ENCODE measurements around the gene TUBG2. TPM values are rescaled to one million over a fixed set of nuclear protein-coding genes. Genes with fewer than 3 reads are reported as not detected.
"Not testable (repeated sequence)": the region's sequence is repeated elsewhere in the genome, so short reads cannot be mapped to it uniquely, and the experiment has no call there.

TUBG2 gene
- polyA plus RNA-seq, result 16.2 TPM
- long read RNA-seq, donor 1, result 0 reads
- long read RNA-seq, donor 2, partial matches to known transcripts, result 0 of 1 reads
- long read RNA-seq, donor 2, other reads (novel, unspliced or antisense), result 0 of 1 reads
- long read RNA-seq, donor 3, result 0 reads
- long read RNA-seq, donor 4, result 0 reads
- long read RNA-seq, donor 5, partial matches to known transcripts, result 0 of 2 reads
- long read RNA-seq, donor 5, other reads (novel, unspliced or antisense), result 0 of 2 reads
- long read RNA-seq, donor 6, partial matches to known transcripts, result 0 of 2 reads
- long read RNA-seq, donor 6, other reads (novel, unspliced or antisense), result 0 of 2 reads
- long read RNA-seq, donor 7, result 0 reads
- long read RNA-seq, donor 8, result 0 reads
- long read RNA-seq, donor 9, partial matches to known transcripts, result 0 of 2 reads
- long read RNA-seq, donor 9, other reads (novel, unspliced or antisense), result 0 of 2 reads
- long read RNA-seq, donor 10, partial matches to known transcripts, result 0 of 3 reads
- long read RNA-seq, donor 10, other reads (novel, unspliced or antisense), result 0 of 3 reads
- long read RNA-seq, donor 11, transcript TUBG2-201 (11 exons, 1,761 nt), result major isoform, 6 of 6 reads
- long read RNA-seq, donor 11, partial matches to known transcripts, result 0 of 6 reads
- long read RNA-seq, donor 11, other reads (novel, unspliced or antisense), result 0 of 6 reads

DNA sequence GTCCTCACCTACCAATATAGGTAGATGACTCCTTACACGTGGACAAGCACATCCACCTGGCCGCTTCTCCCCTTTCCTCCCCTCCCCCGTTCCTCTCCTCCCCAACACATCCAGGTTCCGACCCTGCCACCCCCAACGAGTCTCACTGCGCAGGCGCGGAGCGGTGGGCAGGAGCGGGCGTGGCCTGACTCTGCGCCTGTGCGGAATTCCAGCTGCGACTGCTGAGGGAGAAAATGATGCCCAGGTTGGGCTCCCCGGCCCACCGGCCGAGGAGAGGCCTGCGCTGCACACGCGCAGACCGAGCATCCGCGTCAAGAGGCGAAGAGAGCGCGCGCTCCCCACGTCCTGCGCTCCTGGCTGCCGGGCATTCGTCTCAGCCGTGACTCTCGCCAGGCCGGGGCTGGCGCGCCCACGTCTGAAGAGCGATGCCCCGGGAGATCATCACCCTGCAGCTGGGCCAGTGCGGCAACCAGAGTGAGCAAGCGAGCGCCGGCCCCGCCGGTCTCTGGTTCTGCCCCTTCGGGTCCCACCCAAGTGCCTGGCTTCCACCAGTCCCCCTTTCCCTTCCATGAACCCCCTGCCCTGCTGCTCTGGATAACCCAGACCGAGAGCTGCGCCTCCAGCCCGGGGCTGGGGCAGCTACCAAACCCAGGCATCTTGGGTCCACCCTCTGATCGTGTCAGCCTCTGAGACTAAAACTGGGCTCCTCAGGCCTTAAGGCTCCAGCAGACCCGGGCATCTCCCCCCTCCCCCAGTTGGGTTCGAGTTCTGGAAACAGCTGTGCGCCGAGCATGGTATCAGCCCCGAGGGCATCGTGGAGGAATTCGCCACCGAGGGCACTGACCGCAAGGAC, at the start of gene TUBG2:
Gene TUBG2, plus strand, starts transcription at position 206 of the 853 bp plus-strand sequence. Its CDS starts 220 bp downstream, at position 426.
- Histone ChIP-seq H3K4me3 (ENCODE audit: low read length) (peak within 1 kb of the TSS; percentile 76), H3K9me3 (ENCODE audit: control insufficient read depth, low read depth, low read length) (no peaks in the 10 kb centered on the region), H3K27me3 (ENCODE audit: control insufficient read depth, insufficient read depth, low read length) (no peaks in the 10 kb centered on the region), H3K4me1 (ENCODE audit: control insufficient read depth, insufficient read depth, low read length) (peaks cover 13% of the 10 kb centered on the region), H3K27ac (ENCODE audit: low read length) (peak within 1 kb of the TSS; percentile 61), H3K36me3 (ENCODE audit: control insufficient read depth, insufficient read depth, low read length) (peaks cover 7% of the 10 kb centered on the region)
- DNase-seq, result peak; percentile 86
- no CpG with 5 or more reads among the region's 59 CpGs for WGBS (ENCODE audit: insufficient coverage, low lambda C conversion rate)

DNA sequence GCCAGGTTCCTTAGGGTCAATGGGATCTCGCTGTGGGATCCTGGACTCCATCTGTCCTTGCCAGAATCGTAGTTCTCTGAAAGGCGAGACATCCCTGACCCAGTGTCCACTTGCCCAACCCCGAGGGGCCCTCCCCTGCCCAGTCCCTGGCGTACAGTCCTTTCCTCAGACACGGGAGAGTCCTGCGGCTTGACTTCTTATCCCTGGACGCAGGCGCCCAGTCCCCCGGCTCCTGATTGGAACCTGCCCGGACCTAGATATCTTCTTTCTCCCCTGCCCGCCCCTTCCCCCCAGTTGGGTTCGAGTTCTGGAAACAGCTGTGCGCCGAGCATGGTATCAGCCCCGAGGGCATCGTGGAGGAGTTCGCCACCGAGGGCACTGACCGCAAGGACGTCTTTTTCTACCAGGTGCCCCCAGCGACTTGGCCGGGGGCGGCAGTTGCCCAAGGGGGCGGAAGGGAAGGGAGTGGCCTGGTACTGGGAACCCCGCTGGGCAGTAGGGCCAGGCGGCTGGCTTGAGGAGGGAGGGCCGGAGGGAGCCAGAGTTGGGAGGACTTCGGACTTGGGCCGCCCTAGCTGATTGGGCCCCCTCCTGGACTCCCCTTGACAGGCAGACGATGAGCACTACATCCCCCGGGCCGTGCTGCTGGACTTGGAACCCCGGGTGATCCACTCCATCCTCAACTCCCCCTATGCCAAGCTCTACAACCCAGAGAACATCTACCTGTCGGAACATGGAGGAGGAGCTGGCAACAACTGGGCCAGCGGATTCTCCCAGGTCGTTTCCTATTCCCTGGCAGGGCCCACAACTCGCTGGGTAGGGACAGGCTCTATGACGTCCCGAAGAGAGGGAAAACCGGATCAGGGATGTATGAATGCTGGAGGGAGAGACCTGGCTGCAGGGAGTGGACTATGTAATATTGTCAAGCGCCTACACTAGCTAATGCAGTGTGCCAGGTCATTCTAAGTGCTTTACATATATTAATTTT, 49.0 kb upstream of the TUBG2 start:
- peak overlapping the region; percentile 97 for H3K27ac ChIP-seq (ENCODE audit: low read length)
- peak; percentile 33 to 50 for DNase-seq
- H3K36me3 ChIP-seq (ENCODE audit: control insufficient read depth, insufficient read depth, low read length), result peaks cover 37% of the 10 kb centered on the region
- H3K4me3 ChIP-seq (ENCODE audit: low read length), result peak overlapping the region; percentile 87
- H3K27me3 ChIP-seq (ENCODE audit: control insufficient read depth, insufficient read depth, low read length); H3K9me3 ChIP-seq (ENCODE audit: control insufficient read depth, low read depth, low read length): not testable (repeated sequence)
- peaks cover 12% of the 10 kb centered on the region for H3K4me1 ChIP-seq (ENCODE audit: control insufficient read depth, insufficient read depth, low read length)
- WGBS (ENCODE audit: insufficient coverage, low lambda C conversion rate), result no CpG with 5 or more reads among the region's 42 CpGs

DNA sequence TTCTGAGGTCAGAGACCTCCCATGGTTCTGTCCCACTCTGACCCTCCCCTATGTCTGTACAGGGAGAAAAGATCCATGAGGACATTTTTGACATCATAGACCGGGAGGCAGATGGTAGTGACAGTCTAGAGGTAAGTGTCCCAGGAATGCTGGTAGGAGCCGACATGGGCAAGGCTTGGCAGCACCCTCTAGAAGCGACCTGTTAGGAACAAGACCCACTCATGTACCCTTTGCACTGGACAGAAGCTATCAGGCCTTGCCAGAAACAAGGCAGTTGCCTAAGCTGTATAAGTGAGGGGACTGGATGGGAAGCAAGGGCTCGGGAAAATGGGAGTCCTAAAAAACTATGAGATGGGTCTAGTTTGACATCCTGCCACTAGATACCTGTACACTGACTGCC, 47.1 kb upstream of the TUBG2 start:
- H3K9me3 ChIP-seq (ENCODE audit: control insufficient read depth, low read depth, low read length), result no peaks in the 10 kb centered on the region
- H3K36me3 ChIP-seq (ENCODE audit: control insufficient read depth, insufficient read depth, low read length), result peaks cover 44% of the 10 kb centered on the region
- no peak overlapping the region for H3K4me3 ChIP-seq (ENCODE audit: low read length)
- WGBS (ENCODE audit: insufficient coverage, low lambda C conversion rate), result no CpG with 5 or more reads among the region's 4 CpGs
- DNase-seq, result no peak
- no peaks in the 10 kb centered on the region for H3K27me3 ChIP-seq (ENCODE audit: control insufficient read depth, insufficient read depth, low read length)
- peaks cover 10% of the 10 kb centered on the region for H3K4me1 ChIP-seq (ENCODE audit: control insufficient read depth, insufficient read depth, low read length)
- no peak overlapping the region for H3K27ac ChIP-seq (ENCODE audit: low read length)

DNA sequence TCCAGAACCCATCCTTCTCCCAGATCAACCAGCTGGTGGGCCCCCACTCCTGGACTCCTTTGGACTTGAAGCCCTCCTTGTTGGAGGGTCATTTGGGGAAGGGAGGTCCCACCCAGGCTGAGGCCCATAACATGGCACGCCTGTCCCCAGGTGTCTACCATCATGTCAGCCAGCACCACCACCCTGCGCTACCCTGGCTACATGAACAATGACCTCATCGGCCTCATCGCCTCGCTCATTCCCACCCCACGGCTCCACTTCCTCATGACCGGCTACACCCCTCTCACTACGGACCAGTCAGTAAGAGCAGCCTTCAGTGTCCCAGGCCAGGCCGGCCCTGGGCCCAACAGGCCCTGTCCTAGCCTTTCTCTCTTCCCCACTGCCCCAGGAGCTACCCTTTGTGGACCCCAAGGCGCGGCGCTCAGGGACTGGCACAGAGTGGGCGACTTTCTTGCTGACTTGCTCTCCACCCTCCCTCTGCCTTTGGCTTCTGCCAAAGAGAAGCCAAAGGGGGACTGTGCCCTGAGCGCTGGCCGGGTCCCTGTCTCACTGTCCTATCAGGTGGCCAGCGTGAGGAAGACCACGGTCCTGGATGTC, 45.3 kb upstream of the TUBG2 start:
- no peak overlapping the region for H3K27ac ChIP-seq (ENCODE audit: low read length)
- peaks cover 4% of the 10 kb centered on the region for H3K4me1 ChIP-seq (ENCODE audit: control insufficient read depth, insufficient read depth, low read length)
- H3K36me3 ChIP-seq (ENCODE audit: control insufficient read depth, insufficient read depth, low read length), result peaks cover 44% of the 10 kb centered on the region
- H3K4me3 ChIP-seq (ENCODE audit: low read length), result no peak overlapping the region
- H3K27me3 ChIP-seq (ENCODE audit: control insufficient read depth, insufficient read depth, low read length), result no peaks in the 10 kb centered on the region
- no peak for DNase-seq
- H3K9me3 ChIP-seq (ENCODE audit: control insufficient read depth, low read depth, low read length), result no peaks in the 10 kb centered on the region
- WGBS (ENCODE audit: insufficient coverage, low lambda C conversion rate), result no CpG with 5 or more reads among the region's 17 CpGs

DNA sequence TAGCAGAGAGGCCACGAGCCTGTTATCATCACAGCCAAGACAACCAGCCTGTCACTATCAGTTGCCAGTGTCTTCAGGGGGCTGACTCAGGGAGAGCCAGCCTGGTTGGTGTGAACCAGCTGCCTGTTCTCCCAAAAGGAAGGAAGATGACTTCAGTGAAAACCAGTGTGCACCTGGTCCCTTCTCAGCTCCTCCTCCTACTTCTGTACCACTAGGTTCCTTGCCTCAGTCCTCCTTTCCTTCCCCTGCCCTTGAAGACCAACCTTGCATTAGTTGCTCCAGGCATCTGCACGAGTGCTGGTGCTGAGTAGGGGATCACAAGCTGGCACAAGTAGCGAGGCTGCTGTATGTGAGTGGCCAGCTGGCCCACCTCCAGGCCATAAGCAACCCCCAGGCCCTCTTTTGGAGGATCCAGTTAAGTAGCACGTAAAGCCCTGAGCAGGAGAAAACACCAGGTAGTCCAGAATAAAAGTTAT, 41.1 kb upstream of the TUBG2 start:
- Histone ChIP-seq H3K27me3 (ENCODE audit: control insufficient read depth, insufficient read depth, low read length) (no peaks in the 10 kb centered on the region), H3K4me3 (ENCODE audit: low read length) (no peak overlapping the region), H3K36me3 (ENCODE audit: control insufficient read depth, insufficient read depth, low read length) (peaks cover 28% of the 10 kb centered on the region), H3K27ac (ENCODE audit: low read length) (no peak overlapping the region), H3K4me1 (ENCODE audit: control insufficient read depth, insufficient read depth, low read length) (peaks cover 4% of the 10 kb centered on the region), H3K9me3 (ENCODE audit: control insufficient read depth, low read depth, low read length) (no peaks in the 10 kb centered on the region)
- no CpG with 5 or more reads among the region's 4 CpGs for WGBS (ENCODE audit: insufficient coverage, low lambda C conversion rate)
- no peak for DNase-seq

DNA sequence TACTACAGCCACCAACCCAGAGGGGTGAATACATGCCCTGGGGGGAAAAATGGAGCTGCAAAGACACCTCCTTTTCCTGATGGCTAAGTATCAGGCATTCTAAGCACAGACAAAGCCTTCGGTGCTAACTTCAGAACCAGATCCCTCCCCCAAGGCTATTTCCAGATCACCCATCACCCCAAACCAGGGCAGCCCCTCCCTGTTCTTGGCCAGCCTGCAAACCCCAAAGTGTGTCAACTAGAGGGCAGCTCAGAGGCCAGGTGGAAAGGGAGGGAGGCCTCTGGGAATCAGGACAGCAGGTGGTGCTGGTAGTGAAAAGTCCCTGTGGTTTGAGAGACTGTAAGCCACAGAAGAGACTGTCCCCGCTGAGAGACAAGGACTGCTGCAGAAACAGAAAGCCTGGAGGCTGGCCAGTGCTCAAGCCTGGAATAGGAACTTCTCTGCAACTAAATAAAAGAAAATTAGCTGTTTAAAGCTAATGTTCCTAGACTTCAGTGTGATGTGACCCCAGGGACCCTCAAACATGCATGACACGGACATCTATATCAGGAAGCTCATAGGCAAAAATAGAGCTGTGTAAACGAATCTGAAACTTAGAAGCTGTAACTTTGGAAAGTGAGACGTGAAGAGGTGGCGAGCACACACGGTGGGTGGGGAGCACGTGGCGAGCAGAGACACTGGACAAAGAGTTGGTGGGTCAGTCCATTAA, 40.5 kb upstream of the TUBG2 start:
- peak; percentile 16 to 48 for DNase-seq
- peaks cover 22% of the 10 kb centered on the region for H3K36me3 ChIP-seq (ENCODE audit: control insufficient read depth, insufficient read depth, low read length)
- WGBS (ENCODE audit: insufficient coverage, low lambda C conversion rate), result 67% methylated on average over 1 of the region's 9 CpGs
- H3K4me1 ChIP-seq (ENCODE audit: control insufficient read depth, insufficient read depth, low read length), result peaks cover 4% of the 10 kb centered on the region
- H3K27ac ChIP-seq (ENCODE audit: low read length), result no peak overlapping the region
- H3K27me3 ChIP-seq (ENCODE audit: control insufficient read depth, insufficient read depth, low read length), result no peaks in the 10 kb centered on the region
- no peak overlapping the region for H3K4me3 ChIP-seq (ENCODE audit: low read length)
- H3K9me3 ChIP-seq (ENCODE audit: control insufficient read depth, low read depth, low read length), result no peaks in the 10 kb centered on the region

DNA sequence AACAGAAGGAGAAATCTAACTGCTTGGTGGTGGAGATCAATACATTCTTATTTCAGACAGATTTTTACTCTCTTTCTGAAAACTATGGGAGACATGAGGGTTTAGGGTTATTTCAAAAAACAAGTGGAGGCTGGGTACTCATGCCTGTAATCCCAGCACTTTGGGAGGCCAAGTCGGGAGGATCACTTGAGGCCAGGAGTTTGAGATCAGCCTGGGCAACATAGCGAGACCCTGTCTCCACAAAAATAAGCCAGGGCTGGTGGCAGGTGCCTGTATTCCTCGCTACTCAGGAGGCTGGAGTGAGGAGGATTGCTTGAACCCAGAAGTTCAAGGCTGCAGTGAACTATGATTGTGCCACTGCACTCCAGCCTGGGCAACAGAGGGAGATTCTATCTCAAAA, 37.1 kb upstream of the TUBG2 start:
- not testable (repeated sequence) for H3K4me1 ChIP-seq (ENCODE audit: control insufficient read depth, insufficient read depth, low read length); H3K36me3 ChIP-seq (ENCODE audit: control insufficient read depth, insufficient read depth, low read length); H3K27ac ChIP-seq (ENCODE audit: low read length); H3K27me3 ChIP-seq (ENCODE audit: control insufficient read depth, insufficient read depth, low read length); H3K9me3 ChIP-seq (ENCODE audit: control insufficient read depth, low read depth, low read length); DNase-seq; H3K4me3 ChIP-seq (ENCODE audit: low read length)
- no CpG with 5 or more reads among the region's 3 CpGs for WGBS (ENCODE audit: insufficient coverage, low lambda C conversion rate)

DNA sequence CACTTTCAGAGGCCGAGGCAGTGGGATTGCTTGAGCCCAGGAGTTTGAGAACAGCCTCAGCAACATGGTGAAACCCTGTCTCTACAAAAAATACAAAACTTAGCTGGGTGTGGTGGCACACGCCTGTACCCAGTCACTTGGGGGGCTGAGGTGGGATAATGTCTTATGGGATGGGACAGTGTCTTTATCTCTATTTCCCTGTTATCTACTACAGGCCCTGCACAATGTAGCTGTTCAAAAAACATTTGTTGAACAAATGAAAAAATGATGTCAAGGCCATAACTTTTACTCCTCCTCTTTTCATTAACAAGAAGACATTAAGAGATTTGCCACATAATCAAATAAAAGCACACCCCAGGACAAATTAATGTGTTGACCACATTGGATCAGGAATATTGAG, 35.8 kb upstream of the TUBG2 start:
- Histone ChIP-seq H3K36me3 (ENCODE audit: control insufficient read depth, insufficient read depth, low read length) (no peaks in the 10 kb centered on the region), H3K4me1 (ENCODE audit: control insufficient read depth, insufficient read depth, low read length) (peaks cover 4% of the 10 kb centered on the region), H3K27me3 (ENCODE audit: control insufficient read depth, insufficient read depth, low read length) (no peaks in the 10 kb centered on the region), H3K27ac (ENCODE audit: low read length) (no peak overlapping the region), H3K9me3 (ENCODE audit: control insufficient read depth, low read depth, low read length) (no peaks in the 10 kb centered on the region), H3K4me3 (ENCODE audit: low read length) (no peak overlapping the region)
- WGBS (ENCODE audit: insufficient coverage, low lambda C conversion rate), result no CpG with 5 or more reads among the region's 2 CpGs
- no peak for DNase-seq

All from large intestine (tissue), 12 donors.